ENCODE results near the gene SYVN1.
"Not testable (repeated sequence)": the region's sequence is repeated elsewhere in the genome, so short reads cannot be mapped to it uniquely, and the experiment has no call there.

The SYVN1 gene

GRCh38 chr11:65125197-65126056 is 8.9 kb downstream of the SYVN1 start:
- DNase-seq, result no peak

GRCh38 chr11:65124480-65125196 is 9.7 kb downstream of the SYVN1 start:
- DNase-seq, result no peak

- DNase-seq, result peak; percentile 98
Observed at GRCh38 chr11:65121865-65122696, 12.2 kb downstream of the SYVN1 start, which contains the start of the genes FAU and MRPL49. FAU (minus strand) TSS chr11:65122134; CDS start chr11:65121813, 321 bp downstream. MRPL49 (plus strand) TSS chr11:65122321; CDS start chr11:65122347, 26 bp downstream.

- DNase-seq, result peak; percentile 62
Observed at GRCh38 chr11:65121447-65121864, 12.9 kb downstream of the SYVN1 start.

- DNase-seq, result no peak
Observed at GRCh38 chr11:65120831-65121230, 13.5 kb downstream of the SYVN1 start.

- no peak for DNase-seq
Observed at GRCh38 chr11:65119670-65119995, 14.7 kb downstream of the SYVN1 start.

GRCh38 chr11:65118891-65119669 is 15.2 kb downstream of the SYVN1 start:
- DNase-seq, result not testable (repeated sequence)

GRCh38 chr11:65118097-65118837 is 16.1 kb downstream of the SYVN1 start:
- no peak for DNase-seq

- peak; percentile 99 for DNase-seq
Observed at GRCh38 chr11:65117206-65118096, 16.9 kb downstream of the SYVN1 start, which contains the start of gene ZNHIT2. ZNHIT2 (minus strand) TSS chr11:65117701; CDS start chr11:65117653, 48 bp downstream.

GRCh38 chr11:65116370-65117205 is 17.7 kb downstream of the SYVN1 start:
- peak; percentile 57 for DNase-seq

GRCh38 chr11:65115361-65116082 is 18.8 kb downstream of the SYVN1 start:
- DNase-seq, result no peak

- DNase-seq, result no peak
Observed at GRCh38 chr11:65114538-65115171, 19.7 kb downstream of the SYVN1 start.

GRCh38 chr11:65113839-65114238 is 20.5 kb downstream of the SYVN1 start:
- DNase-seq, result peak; percentile 73

- peak; percentile 66 for DNase-seq
Observed at GRCh38 chr11:65113361-65113756, 21.0 kb downstream of the SYVN1 start.

GRCh38 chr11:65112546-65113360 is 21.6 kb downstream of the SYVN1 start:
- peak; percentile 72 for DNase-seq

GRCh38 chr11:65111744-65112545 is 22.4 kb downstream of the SYVN1 start, which contains the start of gene TM7SF2:
TM7SF2 (plus strand) TSS chr11:65111872; CDS start chr11:65112016, 144 bp downstream.
- peak; percentile 96 for DNase-seq

Data from hematopoietic multipotent progenitor cell treated with erythropoietin and hydrocortisone succinate and interleukin-3 and kit ligand, for 8 days (in vitro differentiated cells).